ENCODE measurements around the gene FTHL17. TPM values are rescaled to one million over a fixed set of nuclear protein-coding genes. Genes with fewer than 3 reads are reported as not detected.

The FTHL17 gene
- total RNA-seq, 1 experiment from 2014 or later = not detected

- ATAC-seq (no peak), DNase-seq (ENCODE audit: low spot score) (no peak)
- Mint-ChIP-seq H3K36me3 (no peaks in the 10 kb centered on the region; the same call in 1 of the 2 replicates), H3K27ac (no peak overlapping the region), H3K4me3 (no peak overlapping the region), H3K27me3 (ENCODE audit: low read depth) (no peaks in the 10 kb centered on the region), H3K4me1 (no peaks in the 10 kb centered on the region), H3K9me3 (peaks cover 18% of the 10 kb centered on the region; the same call in 1 of the 2 replicates)
- CTCF ChIA-PET = no interaction called here
- TF ChIP-seq NFATC4 (CRISPR knock-in tag; IDR thresholded peaks at IDR 0.05) = no peak
- TF ChIP-seq, protein P1, sequence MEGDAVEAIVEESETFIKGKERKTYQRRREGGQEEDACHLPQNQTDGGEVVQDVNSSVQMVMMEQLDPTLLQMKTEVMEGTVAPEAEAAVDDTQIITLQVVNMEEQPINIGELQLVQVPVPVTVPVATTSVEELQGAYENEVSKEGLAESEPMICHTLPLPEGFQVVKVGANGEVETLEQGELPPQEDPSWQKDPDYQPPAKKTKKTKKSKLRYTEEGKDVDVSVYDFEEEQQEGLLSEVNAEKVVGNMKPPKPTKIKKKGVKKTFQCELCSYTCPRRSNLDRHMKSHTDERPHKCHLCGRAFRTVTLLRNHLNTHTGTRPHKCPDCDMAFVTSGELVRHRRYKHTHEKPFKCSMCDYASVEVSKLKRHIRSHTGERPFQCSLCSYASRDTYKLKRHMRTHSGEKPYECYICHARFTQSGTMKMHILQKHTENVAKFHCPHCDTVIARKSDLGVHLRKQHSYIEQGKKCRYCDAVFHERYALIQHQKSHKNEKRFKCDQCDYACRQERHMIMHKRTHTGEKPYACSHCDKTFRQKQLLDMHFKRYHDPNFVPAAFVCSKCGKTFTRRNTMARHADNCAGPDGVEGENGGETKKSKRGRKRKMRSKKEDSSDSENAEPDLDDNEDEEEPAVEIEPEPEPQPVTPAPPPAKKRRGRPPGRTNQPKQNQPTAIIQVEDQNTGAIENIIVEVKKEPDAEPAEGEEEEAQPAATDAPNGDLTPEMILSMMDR (IDR thresholded peaks at IDR 0.05) = no peak
- TF ChIP-seq TCF7 (CRISPR knock-in tag; IDR thresholded peaks at IDR 0.05; ENCODE audit: low read depth) = no peak
- no peak for TF ChIP-seq PRRX2 (CRISPR knock-in tag; IDR thresholded peaks at IDR 0.05)
- no peak for TF ChIP-seq EMX1 (CRISPR knock-in tag; IDR thresholded peaks at IDR 0.05)
- TF ChIP-seq ZNF232 (CRISPR knock-in tag; IDR thresholded peaks at IDR 0.05) = no peak
- TF ChIP-seq, protein P2, sequence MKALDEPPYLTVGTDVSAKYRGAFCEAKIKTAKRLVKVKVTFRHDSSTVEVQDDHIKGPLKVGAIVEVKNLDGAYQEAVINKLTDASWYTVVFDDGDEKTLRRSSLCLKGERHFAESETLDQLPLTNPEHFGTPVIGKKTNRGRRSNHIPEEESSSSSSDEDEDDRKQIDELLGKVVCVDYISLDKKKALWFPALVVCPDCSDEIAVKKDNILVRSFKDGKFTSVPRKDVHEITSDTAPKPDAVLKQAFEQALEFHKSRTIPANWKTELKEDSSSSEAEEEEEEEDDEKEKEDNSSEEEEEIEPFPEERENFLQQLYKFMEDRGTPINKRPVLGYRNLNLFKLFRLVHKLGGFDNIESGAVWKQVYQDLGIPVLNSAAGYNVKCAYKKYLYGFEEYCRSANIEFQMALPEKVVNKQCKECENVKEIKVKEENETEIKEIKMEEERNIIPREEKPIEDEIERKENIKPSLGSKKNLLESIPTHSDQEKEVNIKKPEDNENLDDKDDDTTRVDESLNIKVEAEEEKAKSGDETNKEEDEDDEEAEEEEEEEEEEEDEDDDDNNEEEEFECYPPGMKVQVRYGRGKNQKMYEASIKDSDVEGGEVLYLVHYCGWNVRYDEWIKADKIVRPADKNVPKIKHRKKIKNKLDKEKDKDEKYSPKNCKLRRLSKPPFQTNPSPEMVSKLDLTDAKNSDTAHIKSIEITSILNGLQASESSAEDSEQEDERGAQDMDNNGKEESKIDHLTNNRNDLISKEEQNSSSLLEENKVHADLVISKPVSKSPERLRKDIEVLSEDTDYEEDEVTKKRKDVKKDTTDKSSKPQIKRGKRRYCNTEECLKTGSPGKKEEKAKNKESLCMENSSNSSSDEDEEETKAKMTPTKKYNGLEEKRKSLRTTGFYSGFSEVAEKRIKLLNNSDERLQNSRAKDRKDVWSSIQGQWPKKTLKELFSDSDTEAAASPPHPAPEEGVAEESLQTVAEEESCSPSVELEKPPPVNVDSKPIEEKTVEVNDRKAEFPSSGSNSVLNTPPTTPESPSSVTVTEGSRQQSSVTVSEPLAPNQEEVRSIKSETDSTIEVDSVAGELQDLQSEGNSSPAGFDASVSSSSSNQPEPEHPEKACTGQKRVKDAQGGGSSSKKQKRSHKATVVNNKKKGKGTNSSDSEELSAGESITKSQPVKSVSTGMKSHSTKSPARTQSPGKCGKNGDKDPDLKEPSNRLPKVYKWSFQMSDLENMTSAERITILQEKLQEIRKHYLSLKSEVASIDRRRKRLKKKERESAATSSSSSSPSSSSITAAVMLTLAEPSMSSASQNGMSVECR (CRISPR knock-in tag; IDR thresholded peaks at IDR 0.05; ENCODE audit: borderline replicate concordance) = no peak
- no peak for TF ChIP-seq ZNF671 (CRISPR knock-in tag; IDR thresholded peaks at IDR 0.05)
- TF ChIP-seq ZNF281 (CRISPR knock-in tag; IDR thresholded peaks at IDR 0.05) = no peak
- TF ChIP-seq ATF2 (CRISPR knock-in tag; IDR thresholded peaks at IDR 0.05; ENCODE audit: borderline replicate concordance, low read depth) = no peak
- TF ChIP-seq JAZF1 (CRISPR knock-in tag; IDR thresholded peaks at IDR 0.05) = no peak
- TF ChIP-seq FOXJ3 (CRISPR knock-in tag; IDR thresholded peaks at IDR 0.05; ENCODE audit: borderline replicate concordance) = no peak
- no peak for TF ChIP-seq USF2 (CRISPR knock-in tag; IDR thresholded peaks at IDR 0.05)
- no peak for TF ChIP-seq ZNF396 (CRISPR knock-in tag; IDR thresholded peaks at IDR 0.05; ENCODE audit: borderline replicate concordance)
- TF ChIP-seq GTF2I (CRISPR knock-in tag; conservative IDR thresholded peaks at IDR 0.05) = no peak
- no peak for TF ChIP-seq PREB (CRISPR knock-in tag; IDR thresholded peaks at IDR 0.05; ENCODE audit: borderline replicate concordance)
- POLR2A ChIA-PET = no interaction called here
These were observed 20.6 kb upstream of the FTHL17 start for GRCh38 chrX:31092476-31092875.
